ENCODE measurements around the gene PCAT7. TPM values are rescaled to one million over a fixed set of nuclear protein-coding genes. Genes with fewer than 3 reads are reported as not detected.

PCAT7 gene
- total RNA-seq, 1 experiment from 2014 or later: 6.5 TPM

GRCh38 chr9:94554078-94554438 lies 825 bp upstream of the PCAT7 start (continued):
- TF ChIP-seq, protein P1, sequence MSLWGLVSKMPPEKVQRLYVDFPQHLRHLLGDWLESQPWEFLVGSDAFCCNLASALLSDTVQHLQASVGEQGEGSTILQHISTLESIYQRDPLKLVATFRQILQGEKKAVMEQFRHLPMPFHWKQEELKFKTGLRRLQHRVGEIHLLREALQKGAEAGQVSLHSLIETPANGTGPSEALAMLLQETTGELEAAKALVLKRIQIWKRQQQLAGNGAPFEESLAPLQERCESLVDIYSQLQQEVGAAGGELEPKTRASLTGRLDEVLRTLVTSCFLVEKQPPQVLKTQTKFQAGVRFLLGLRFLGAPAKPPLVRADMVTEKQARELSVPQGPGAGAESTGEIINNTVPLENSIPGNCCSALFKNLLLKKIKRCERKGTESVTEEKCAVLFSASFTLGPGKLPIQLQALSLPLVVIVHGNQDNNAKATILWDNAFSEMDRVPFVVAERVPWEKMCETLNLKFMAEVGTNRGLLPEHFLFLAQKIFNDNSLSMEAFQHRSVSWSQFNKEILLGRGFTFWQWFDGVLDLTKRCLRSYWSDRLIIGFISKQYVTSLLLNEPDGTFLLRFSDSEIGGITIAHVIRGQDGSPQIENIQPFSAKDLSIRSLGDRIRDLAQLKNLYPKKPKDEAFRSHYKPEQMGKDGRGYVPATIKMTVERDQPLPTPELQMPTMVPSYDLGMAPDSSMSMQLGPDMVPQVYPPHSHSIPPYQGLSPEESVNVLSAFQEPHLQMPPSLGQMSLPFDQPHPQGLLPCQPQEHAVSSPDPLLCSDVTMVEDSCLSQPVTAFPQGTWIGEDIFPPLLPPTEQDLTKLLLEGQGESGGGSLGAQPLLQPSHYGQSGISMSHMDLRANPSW (CRISPR knock-in tag; conservative IDR thresholded peaks at IDR 0.05; ENCODE audit: low read depth): no peak
- TF ChIP-seq, protein P2, sequence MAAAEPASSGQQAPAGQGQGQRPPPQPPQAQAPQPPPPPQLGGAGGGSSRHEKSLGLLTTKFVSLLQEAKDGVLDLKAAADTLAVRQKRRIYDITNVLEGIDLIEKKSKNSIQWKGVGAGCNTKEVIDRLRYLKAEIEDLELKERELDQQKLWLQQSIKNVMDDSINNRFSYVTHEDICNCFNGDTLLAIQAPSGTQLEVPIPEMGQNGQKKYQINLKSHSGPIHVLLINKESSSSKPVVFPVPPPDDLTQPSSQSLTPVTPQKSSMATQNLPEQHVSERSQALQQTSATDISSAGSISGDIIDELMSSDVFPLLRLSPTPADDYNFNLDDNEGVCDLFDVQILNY (CRISPR knock-in tag; IDR thresholded peaks at IDR 0.05): no peak
- TF ChIP-seq ZBTB21 (CRISPR knock-in tag; IDR thresholded peaks at IDR 0.05; ENCODE audit: borderline replicate concordance): no peak
- TF ChIP-seq E2F1 (CRISPR knock-in tag; IDR thresholded peaks at IDR 0.05): no peak

DNA sequence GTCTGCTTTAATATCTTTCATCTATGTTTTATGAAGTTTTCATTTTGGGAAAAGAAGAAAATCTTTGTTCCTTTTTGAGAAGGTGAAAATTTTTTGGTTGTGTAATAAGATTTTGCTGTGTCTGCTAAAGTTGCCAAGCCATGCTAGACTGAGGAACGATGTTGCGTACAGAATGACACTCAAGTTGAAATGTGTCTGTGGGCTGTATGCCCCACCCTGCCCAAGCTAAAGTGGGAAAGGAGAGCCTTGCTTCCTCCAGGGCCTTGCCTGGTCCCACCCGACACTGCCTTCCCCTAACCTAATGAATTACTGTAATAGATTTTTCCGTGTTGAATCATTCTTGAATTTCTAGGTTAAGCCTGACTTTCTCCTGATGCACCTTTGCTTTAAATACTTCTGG lies 2.5 kb downstream of the PCAT7 start:
- Mint-ChIP-seq H3K4me3 (no peak overlapping the region), H3K4me1 (peaks cover 15% of the 10 kb centered on the region), H3K27ac (no peak overlapping the region), H3K27me3 (ENCODE audit: low read depth) (peaks cover 3% of the 10 kb centered on the region; the same call in 1 of the 2 replicates), H3K36me3 (peaks cover 2% of the 10 kb centered on the region), H3K9me3 (no peaks in the 10 kb centered on the region)
- CTCF ChIA-PET: no interaction called here
- ATAC-seq (no peak), DNase-seq (ENCODE audit: low spot score) (no peak)
- TF ChIP-seq ZNF138 (CRISPR knock-in tag; conservative IDR thresholded peaks at IDR 0.05) (no peak), TEAD4 (CRISPR knock-in tag; IDR thresholded peaks at IDR 0.05) (no peak), KAT7 (CRISPR knock-in tag; IDR thresholded peaks at IDR 0.05; ENCODE audit: borderline replicate concordance) (no peak)
- POLR2A ChIA-PET: no interaction called here

GRCh38 chr9:94560237-94560636 lies 5.4 kb downstream of the PCAT7 start:
- Mint-ChIP-seq H3K4me1 (peaks cover 15% of the 10 kb centered on the region), H3K27ac (no peak overlapping the region), H3K36me3 (peaks cover 21% of the 10 kb centered on the region), H3K27me3 (ENCODE audit: low read depth) (peaks cover 3% of the 10 kb centered on the region; the same call in 1 of the 2 replicates), H3K4me3 (no peak overlapping the region), H3K9me3 (peaks cover 6% of the 10 kb centered on the region)
- no peak for DNase-seq (ENCODE audit: low spot score)
- no peak for ATAC-seq
- POLR2A ChIA-PET: no interaction called here
- CTCF ChIA-PET: no interaction called here
- no peak for TF ChIP-seq RELA (CRISPR knock-in tag; IDR thresholded peaks at IDR 0.05; ENCODE audit: borderline replicate concordance)
- TF ChIP-seq, protein P2 (CRISPR knock-in tag; IDR thresholded peaks at IDR 0.05): no peak
- no peak for TF ChIP-seq ZMAT4 (CRISPR knock-in tag; IDR thresholded peaks at IDR 0.05)
- no peak for TF ChIP-seq CBFB (CRISPR knock-in tag; IDR thresholded peaks at IDR 0.05; ENCODE audit: low read depth)
- no peak for TF ChIP-seq ZNF512 (CRISPR knock-in tag; IDR thresholded peaks at IDR 0.05; ENCODE audit: borderline replicate concordance)
- no peak for TF ChIP-seq ZNF317 (CRISPR knock-in tag; IDR thresholded peaks at IDR 0.05; ENCODE audit: borderline replicate concordance, low read depth)
- no peak for TF ChIP-seq CREB1 (CRISPR knock-in tag; IDR thresholded peaks at IDR 0.05)
- TF ChIP-seq ZNF263 (CRISPR knock-in tag; IDR thresholded peaks at IDR 0.05; ENCODE audit: low read depth): no peak
- no peak for TF ChIP-seq HMGA2 (CRISPR knock-in tag; IDR thresholded peaks at IDR 0.05)
- no peak for TF ChIP-seq EMX1 (CRISPR knock-in tag; IDR thresholded peaks at IDR 0.05)
- TF ChIP-seq, protein P3, sequence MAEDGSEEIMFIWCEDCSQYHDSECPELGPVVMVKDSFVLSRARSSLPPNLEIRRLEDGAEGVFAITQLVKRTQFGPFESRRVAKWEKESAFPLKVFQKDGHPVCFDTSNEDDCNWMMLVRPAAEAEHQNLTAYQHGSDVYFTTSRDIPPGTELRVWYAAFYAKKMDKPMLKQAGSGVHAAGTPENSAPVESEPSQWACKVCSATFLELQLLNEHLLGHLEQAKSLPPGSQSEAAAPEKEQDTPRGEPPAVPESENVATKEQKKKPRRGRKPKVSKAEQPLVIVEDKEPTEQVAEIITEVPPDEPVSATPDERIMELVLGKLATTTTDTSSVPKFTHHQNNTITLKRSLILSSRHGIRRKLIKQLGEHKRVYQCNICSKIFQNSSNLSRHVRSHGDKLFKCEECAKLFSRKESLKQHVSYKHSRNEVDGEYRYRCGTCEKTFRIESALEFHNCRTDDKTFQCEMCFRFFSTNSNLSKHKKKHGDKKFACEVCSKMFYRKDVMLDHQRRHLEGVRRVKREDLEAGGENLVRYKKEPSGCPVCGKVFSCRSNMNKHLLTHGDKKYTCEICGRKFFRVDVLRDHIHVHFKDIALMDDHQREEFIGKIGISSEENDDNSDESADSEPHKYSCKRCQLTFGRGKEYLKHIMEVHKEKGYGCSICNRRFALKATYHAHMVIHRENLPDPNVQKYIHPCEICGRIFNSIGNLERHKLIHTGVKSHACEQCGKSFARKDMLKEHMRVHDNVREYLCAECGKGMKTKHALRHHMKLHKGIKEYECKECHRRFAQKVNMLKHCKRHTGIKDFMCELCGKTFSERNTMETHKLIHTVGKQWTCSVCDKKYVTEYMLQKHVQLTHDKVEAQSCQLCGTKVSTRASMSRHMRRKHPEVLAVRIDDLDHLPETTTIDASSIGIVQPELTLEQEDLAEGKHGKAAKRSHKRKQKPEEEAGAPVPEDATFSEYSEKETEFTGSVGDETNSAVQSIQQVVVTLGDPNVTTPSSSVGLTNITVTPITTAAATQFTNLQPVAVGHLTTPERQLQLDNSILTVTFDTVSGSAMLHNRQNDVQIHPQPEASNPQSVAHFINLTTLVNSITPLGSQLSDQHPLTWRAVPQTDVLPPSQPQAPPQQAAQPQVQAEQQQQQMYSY (CRISPR knock-in tag; IDR thresholded peaks at IDR 0.05): no peak
- TF ChIP-seq TEAD1 (CRISPR knock-in tag; IDR thresholded peaks at IDR 0.05): no peak
- TF ChIP-seq NFE2L1 (CRISPR knock-in tag; IDR thresholded peaks at IDR 0.05): no peak
- no peak for TF ChIP-seq ZBTB21 (CRISPR knock-in tag; IDR thresholded peaks at IDR 0.05; ENCODE audit: borderline replicate concordance)

Data from WTC11 (cell line).